OCI-LY3 (cell line): ENCODE data around the gene HACE1.

Experiments
- EZH2phosphoT487 ChIP-seq: fragments of 200-600 bp; shearing (Covaris generic); IDR thresholded peaks from 2 replicates; pipeline ENCODE4 v1.6.1; 2018; ENCODE audit warnings: antibody characterized with exemption, mixed run types, low read depth
- TF ChIP-seq, protein P1 (sequence below): fragments of 200-600, 300-600 bp; sonication (generic); IDR thresholded peaks from 2 replicates; pipeline ENCODE4 v1.5.1; 2014; ENCODE audit warnings: antibody characterized with exemption, low read length, low read depth

DNA sequence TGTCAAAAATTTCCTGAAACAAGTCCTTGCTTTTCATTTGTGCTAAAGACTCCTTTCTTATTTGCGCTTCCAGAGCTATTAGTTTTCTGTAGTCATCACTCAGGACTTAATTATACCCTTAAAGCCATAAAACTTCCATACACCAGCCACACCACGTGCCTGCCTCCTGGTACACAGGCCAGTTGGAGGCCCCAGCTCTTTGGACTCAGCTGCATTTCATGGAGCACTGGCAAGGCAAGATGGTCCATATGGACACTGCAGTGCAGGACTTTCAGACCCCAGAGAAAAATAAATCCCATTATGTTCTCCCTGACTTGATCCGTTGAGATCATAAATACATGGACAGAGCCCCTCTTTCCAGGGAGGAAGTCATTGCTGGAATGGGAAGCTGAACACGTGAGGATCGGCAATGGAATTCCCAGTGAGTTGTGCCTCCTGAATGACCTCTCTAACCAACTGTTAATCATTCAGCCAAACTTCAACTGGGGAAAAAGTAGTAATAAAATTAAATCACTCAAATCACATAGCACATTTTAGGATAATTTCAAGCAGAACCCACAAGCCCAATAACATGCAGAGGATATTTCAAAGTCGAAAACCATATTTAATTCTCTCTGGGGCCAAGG, 173.1 kb downstream of the HACE1 start:
- TF ChIP-seq, protein P1, sequence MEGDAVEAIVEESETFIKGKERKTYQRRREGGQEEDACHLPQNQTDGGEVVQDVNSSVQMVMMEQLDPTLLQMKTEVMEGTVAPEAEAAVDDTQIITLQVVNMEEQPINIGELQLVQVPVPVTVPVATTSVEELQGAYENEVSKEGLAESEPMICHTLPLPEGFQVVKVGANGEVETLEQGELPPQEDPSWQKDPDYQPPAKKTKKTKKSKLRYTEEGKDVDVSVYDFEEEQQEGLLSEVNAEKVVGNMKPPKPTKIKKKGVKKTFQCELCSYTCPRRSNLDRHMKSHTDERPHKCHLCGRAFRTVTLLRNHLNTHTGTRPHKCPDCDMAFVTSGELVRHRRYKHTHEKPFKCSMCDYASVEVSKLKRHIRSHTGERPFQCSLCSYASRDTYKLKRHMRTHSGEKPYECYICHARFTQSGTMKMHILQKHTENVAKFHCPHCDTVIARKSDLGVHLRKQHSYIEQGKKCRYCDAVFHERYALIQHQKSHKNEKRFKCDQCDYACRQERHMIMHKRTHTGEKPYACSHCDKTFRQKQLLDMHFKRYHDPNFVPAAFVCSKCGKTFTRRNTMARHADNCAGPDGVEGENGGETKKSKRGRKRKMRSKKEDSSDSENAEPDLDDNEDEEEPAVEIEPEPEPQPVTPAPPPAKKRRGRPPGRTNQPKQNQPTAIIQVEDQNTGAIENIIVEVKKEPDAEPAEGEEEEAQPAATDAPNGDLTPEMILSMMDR: no peak
- TF ChIP-seq EZH2phosphoT487: no peak
